Fibroblast of skin of back (primary cell): ENCODE measurements around the gene MARCHF9. TPM values are rescaled to one million over a fixed set of nuclear protein-coding genes. Genes with fewer than 3 reads are reported as not detected.
"Not testable (repeated sequence)": the region's sequence is repeated elsewhere in the genome, so short reads cannot be mapped to it uniquely, and the experiment has no call there.

Source experiments
- DNase-seq: peaks from one replicate; pipeline ENCODE4 v3.0.0-alpha.2; 2013
- polyA plus RNA-seq, 2 experiments: library from polyadenylated mRNA; unstranded; fragments of 120-200 nt; gene quantifications; one replicate each; pipeline ENCODE4 v1.2.1, GENCODE V29; 2013; ENCODE audit not compliant: insufficient read length in 2 of 2

Gene MARCHF9
- polyA plus RNA-seq (2013, experiment 1 of 2; ENCODE audit: insufficient read length): 11.5 TPM
- 13.5 TPM for polyA plus RNA-seq (2013, experiment 2 of 2; ENCODE audit: insufficient read length)

GRCh38 chr12:57754411-57755193, at the start of gene MARCHF9:
MARCHF9 (plus strand) TSS chr12:57755103; CDS start chr12:57755529, 426 bp downstream.
- DNase-seq: no peak

- no peak for DNase-seq
Observed at GRCh38 chr12:57707250-57707649, 47.7 kb upstream of the MARCHF9 start.

- DNase-seq: no peak
Observed at GRCh38 chr12:57708296-57708695, 46.6 kb upstream of the MARCHF9 start.

- no peak for DNase-seq
Observed at GRCh38 chr12:57712701-57713100, 42.2 kb upstream of the MARCHF9 start.

- DNase-seq: no peak
Observed at GRCh38 chr12:57713209-57713608, 41.7 kb upstream of the MARCHF9 start.

GRCh38 chr12:57715036-57715748, 39.7 kb upstream of the MARCHF9 start:
- DNase-seq: not testable (repeated sequence)

GRCh38 chr12:57715786-57716185, 39.1 kb upstream of the MARCHF9 start:
- DNase-seq: no peak

GRCh38 chr12:57716305-57716704, 38.6 kb upstream of the MARCHF9 start:
- DNase-seq: no peak

- DNase-seq: no peak
Observed at GRCh38 chr12:57717131-57717530, 37.8 kb upstream of the MARCHF9 start.

GRCh38 chr12:57717846-57718640, 36.9 kb upstream of the MARCHF9 start:
- DNase-seq: no peak

- DNase-seq: no peak
Observed at GRCh38 chr12:57718641-57719528, 36.0 kb upstream of the MARCHF9 start.

- no peak for DNase-seq
Observed at GRCh38 chr12:57719777-57720605, 34.9 kb upstream of the MARCHF9 start.

- DNase-seq: no peak
Observed at GRCh38 chr12:57720606-57721595, 34.0 kb upstream of the MARCHF9 start.

- DNase-seq: not testable (repeated sequence)
Observed at GRCh38 chr12:57721846-57722608, 32.9 kb upstream of the MARCHF9 start.

GRCh38 chr12:57722716-57723629, 31.9 kb upstream of the MARCHF9 start:
- no peak for DNase-seq

GRCh38 chr12:57723630-57723962, 31.3 kb upstream of the MARCHF9 start:
- DNase-seq: no peak

- no peak for DNase-seq
Observed at GRCh38 chr12:57724003-57724935, 30.6 kb upstream of the MARCHF9 start.
